Astrocyte of the cerebellum (primary cell): Measurements from ENCODE around the gene HDAC9.
A peak's percentile ranks its signal among the peaks of the same experiment; 100 is the strongest.

ENCODE experiments used
- DNase-seq: peaks from one replicate; pipeline ENCODE4 v3.0.0-alpha.2; 2011; ENCODE audit warnings: low read depth
- H3K4me3 ChIP-seq: 2 replicates; pipeline ENCODE4 v1.5.1; 2011; ENCODE audit warnings: mild to moderate bottlenecking, low read depth, low read length, moderate library complexity
- in situ Hi-C: cut with HindIII; loops from 2 replicates; pipeline ENCODE4 v1.10.0; 2017; ENCODE audit warnings: low sequenced_read_pairs
- TF ChIP-seq, protein P1 (sequence below): IDR thresholded peaks from 2 replicates; pipeline ENCODE4 v1.5.1; 2012; ENCODE audit warnings: low read length, low read depth, moderate library complexity, mild to moderate bottlenecking; ENCODE audit errors: missing control alignments

Gene HDAC9

DNA sequence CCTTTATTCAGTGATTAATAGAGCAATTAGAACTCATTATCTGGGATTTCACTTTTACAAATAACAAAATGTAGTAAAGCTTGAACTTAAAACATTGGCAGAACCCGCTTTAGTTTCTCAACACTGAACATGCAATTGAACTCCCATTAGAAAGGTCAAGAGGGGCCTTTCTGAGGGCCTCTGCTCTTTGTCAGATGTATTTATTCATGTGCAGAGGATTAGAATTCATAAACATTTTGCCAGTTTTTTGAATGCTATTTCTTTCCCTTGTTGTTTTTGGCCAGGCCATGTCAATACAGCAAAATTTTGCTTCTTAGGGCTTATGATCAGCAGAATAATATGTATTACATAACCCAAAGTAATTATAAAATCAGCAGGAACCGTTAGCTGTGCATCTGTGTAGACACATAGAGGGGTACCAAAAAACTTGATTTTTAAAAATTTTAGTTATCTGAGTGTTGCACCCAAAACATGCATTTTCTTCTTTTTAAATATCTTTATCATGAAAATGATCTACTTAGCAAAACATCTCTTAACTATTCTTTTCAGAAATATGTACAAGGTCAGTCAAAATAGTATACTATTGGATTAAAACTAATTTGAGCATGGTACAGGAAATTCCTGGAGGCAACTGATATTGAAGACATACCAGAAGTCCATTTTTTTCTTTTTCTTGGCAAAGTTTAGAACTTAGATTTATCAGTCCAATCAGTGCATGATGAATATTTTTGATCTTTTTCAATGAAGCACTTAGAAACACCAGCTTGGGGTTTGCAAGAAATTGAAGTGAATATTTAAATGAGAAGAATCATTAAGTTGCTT, 444.4 kb downstream of the HDAC9 start:
- no peak overlapping the region for H3K4me3 ChIP-seq
- TF ChIP-seq, protein P1, sequence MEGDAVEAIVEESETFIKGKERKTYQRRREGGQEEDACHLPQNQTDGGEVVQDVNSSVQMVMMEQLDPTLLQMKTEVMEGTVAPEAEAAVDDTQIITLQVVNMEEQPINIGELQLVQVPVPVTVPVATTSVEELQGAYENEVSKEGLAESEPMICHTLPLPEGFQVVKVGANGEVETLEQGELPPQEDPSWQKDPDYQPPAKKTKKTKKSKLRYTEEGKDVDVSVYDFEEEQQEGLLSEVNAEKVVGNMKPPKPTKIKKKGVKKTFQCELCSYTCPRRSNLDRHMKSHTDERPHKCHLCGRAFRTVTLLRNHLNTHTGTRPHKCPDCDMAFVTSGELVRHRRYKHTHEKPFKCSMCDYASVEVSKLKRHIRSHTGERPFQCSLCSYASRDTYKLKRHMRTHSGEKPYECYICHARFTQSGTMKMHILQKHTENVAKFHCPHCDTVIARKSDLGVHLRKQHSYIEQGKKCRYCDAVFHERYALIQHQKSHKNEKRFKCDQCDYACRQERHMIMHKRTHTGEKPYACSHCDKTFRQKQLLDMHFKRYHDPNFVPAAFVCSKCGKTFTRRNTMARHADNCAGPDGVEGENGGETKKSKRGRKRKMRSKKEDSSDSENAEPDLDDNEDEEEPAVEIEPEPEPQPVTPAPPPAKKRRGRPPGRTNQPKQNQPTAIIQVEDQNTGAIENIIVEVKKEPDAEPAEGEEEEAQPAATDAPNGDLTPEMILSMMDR, result no peak
- no peak for DNase-seq
- in situ Hi-C loops, result no loop called here

DNA sequence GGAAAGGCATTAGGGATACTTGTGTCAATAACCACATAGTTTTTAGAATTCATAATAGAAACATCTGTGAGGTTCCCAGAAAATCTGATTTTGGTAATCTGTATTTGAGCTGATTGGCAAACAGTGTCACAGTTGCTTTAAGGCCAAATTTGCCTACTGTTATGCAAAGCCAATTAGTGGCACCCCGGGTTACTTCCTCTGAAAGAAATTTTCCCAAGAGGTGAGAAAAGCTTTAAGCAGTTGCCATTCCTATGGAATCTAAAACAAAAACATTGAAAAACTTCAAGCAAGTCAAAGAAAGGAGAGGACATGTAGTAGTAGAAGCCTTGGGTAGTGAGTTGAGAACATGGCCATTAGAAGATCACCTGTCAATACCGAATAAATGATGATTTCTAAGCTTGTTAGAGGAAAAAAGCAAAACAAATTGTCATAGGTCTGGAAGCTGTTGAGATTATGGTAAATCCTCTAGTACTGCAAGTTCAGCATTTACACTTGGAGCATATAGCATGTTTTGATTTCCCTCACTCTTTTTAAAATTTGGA, 445.1 kb downstream of the HDAC9 start:
- TF ChIP-seq, protein P1, result no peak
- DNase-seq, result no peak
- in situ Hi-C loops, result no loop called here
- no peak overlapping the region for H3K4me3 ChIP-seq

DNA sequence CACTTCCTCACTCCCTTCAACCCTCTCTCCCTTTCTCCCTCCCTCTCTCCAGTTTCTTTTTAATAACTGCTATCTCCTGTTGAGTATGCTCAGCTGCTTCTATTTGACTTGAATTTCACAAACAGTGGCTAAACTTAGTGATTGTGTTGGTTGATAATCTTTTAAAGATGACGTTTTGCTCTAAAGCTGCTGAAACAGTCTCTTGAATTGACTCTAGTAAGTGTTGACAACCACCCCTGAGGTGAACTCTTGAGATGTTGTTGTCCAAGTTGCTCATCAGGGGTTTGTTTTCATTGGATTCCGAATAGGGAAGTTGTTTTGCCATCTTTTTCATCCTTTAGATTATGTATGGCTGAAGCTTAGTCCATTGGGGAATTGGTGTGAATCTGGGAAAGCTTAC, 445.7 kb downstream of the HDAC9 start:
- no peak overlapping the region for H3K4me3 ChIP-seq
- in situ Hi-C loops, result no loop called here
- DNase-seq, result no peak
- TF ChIP-seq, protein P1, result no peak

DNA sequence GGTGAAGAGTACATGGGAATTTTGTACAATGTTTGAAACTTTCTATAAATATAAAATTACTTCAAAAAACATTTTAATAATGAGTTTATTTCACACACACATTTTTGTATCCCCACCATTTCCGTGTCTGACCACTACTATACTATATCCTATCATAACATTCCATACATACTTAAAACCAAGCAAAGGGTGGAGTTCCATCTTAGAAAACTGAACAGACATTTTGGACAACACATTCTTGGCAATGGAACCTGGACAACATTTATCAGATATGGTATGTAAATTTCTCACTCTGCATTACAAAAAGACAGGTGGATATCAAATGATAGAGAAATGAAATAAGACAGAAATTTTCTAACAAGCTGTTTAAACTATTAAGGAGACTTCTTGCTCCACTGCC, 453.0 kb downstream of the HDAC9 start:
- TF ChIP-seq, protein P1, result no peak
- no peak overlapping the region for H3K4me3 ChIP-seq
- DNase-seq, result no peak
- in situ Hi-C loops, result no loop called here

DNA sequence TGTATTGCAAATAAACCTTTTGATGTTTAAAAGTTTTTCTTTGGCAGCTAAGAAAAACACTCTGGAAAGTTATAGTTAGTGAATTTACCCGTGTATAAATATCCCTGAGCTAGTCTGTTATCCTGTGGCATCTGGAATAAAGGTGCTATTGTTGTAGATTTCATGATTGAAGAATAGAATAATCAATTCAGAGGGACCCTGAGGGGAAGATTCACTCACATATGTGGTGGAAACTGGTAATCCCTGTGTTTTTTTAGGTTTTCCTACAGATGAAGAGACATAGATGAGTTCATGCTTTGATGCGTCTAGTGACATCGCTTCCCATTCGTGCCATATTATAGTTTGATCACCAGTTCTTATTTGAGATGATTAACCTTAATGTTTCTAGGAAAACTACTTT, 457.3 kb downstream of the HDAC9 start:
- no peak for DNase-seq
- TF ChIP-seq, protein P1, result no peak
- no peak overlapping the region for H3K4me3 ChIP-seq
- in situ Hi-C loops, result no loop called here

DNA sequence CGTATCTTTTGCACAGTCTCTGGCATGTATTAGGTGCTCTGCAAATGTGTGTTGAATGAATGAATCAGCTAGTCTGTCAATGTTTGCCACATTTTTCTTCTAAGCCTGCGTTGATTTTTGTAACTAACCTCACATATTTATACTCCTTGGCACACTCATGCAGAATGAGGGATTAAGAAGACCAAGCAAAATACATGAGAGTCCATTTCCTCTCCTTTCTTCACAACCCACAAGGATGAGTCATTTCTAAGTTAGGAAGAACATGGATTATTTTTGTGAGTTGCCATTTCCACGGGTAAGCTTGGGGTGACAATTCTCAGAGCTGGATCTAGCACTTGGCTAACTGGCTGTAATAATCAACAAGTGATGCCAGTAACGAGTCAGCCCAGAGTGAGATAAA, 463.1 kb downstream of the HDAC9 start:
- TF ChIP-seq, protein P1, result no peak

More for the DNA sequence above, 463.1 kb downstream of the HDAC9 start:
- no peak overlapping the region for H3K4me3 ChIP-seq
- DNase-seq, result peak; percentile 65
- in situ Hi-C loops, result no loop called here
